Esophagus squamous epithelium (tissue), 5 donors: ENCODE results near the gene OR10C1. TPM values are rescaled to one million over a fixed set of nuclear protein-coding genes. Genes with fewer than 3 reads are reported as not detected.

Experiments
- DNase-seq: peaks from one replicate; lab custom pipeline; 2025; lab: John Stamatoyannopoulos, UW
- H3K27ac ChIP-seq, 4 donors: fragments of 200-600 bp; sonication (generic); one replicate each; pipeline ENCODE4 v1.5.1; 2016 to 2019; ENCODE audit warnings: mild to moderate bottlenecking in 1 of 4
- H3K27me3 ChIP-seq, 4 donors: fragments of 200-600 bp; sonication (generic); 1 replicate in 3 of 4; 2 replicates in 1 of 4; pipeline versions ENCODE4 v1.5.1 to v1.6.0; 2017 to 2021; ENCODE audit warnings: antibody characterized with exemption in 1 of 4
- H3K36me3 ChIP-seq, 3 donors: fragments of 200-600 bp; sonication (generic); one replicate each; pipeline ENCODE4 v1.5.1; 2016 to 2019
- H3K4me1 ChIP-seq, 3 donors: fragments of 200-600 bp; sonication (generic); one replicate each; pipeline ENCODE4 v1.5.1; 2017 to 2019
- H3K4me3 ChIP-seq, 4 donors: fragments of 200-600 bp; sonication (generic); 1 replicate in 3 of 4; 2 replicates in 1 of 4; pipeline ENCODE4 v1.5.1; 2016 to 2019; ENCODE audit warnings: mild to moderate bottlenecking in 2 of 4, moderate library complexity in 1 of 4
- H3K9me3 ChIP-seq, 3 donors: fragments of 200-600 bp; sonication (generic); one replicate each; pipeline ENCODE4 v1.5.1; 2016 to 2019
- CTCF ChIP-seq, 6 experiments: fragments of 450-650 bp in 4 of 6; fragments of 200-600 bp in 2 of 6; sonication (generic) in 2 of 6; IDR thresholded peaks; one replicate each; pipeline ENCODE4 v1.5.1; 2016 to 2019; ENCODE audit warnings: antibody characterized with exemption in 6 of 6, mild to moderate bottlenecking in 4 of 6, moderate library complexity in 4 of 6
- POLR2A ChIP-seq, 4 donors: fragments of 450-650 bp; IDR thresholded peaks; one replicate each; pipeline ENCODE4 v1.6.1; 2017; ENCODE audit warnings: antibody characterized with exemption in 4 of 4, mild to moderate bottlenecking in 4 of 4, moderate library complexity in 3 of 4
- WGBS, 2 donors: methylation state at CpG; one replicate each; pipeline ENCODE4 v1.1.5; 2018; 5-methylcytosine and 5-hydroxymethylcytosine counted together
- intact Hi-C: fragments of 100-400 bp; cut with DNase I; formaldehyde crosslinking; loops from one replicate; pipeline ENCODE4 v1.15.0; 2022
- total RNA-seq, 4 donors: library from RNA; depleted of rRNA; stranded (reverse); fragments of >200 nt; gene quantifications; one replicate each; pipeline ENCODE4 v1.1.0, GENCODE V29; 2016
- donor health status: DM: yes; HTN: yes; CAD: no.

Gene OR10C1
- total RNA-seq, 4 donors from 2014 or later, result not detected

GRCh38 chr6:29461021-29461814 lies 22.1 kb downstream of the OR10C1 start:
- 67 to 88% methylated on average over 5 of the region's 5 CpGs for WGBS, 2 donors
- no peak overlapping the region for H3K4me3 ChIP-seq
- H3K27me3 ChIP-seq, result no peaks in the 10 kb centered on the region
- TF ChIP-seq CTCF (IDR thresholded peaks at IDR 0.05), result no peak
- TF ChIP-seq POLR2A (IDR thresholded peaks at IDR 0.05), result no peak
- intact Hi-C loops, result no loop called here
- no peaks in the 10 kb centered on the region for H3K4me1 ChIP-seq
- no peaks in the 10 kb centered on the region for H3K36me3 ChIP-seq
- no peaks in the 10 kb centered on the region for H3K9me3 ChIP-seq
- no peak overlapping the region for H3K27ac ChIP-seq
- no peak for DNase-seq

- TF ChIP-seq CTCF (IDR thresholded peaks at IDR 0.05), result no peak
- TF ChIP-seq POLR2A (IDR thresholded peaks at IDR 0.05), result no peak
- Histone ChIP-seq H3K9me3 (no peaks in the 10 kb centered on the region), H3K4me3 (no peak overlapping the region), H3K4me1 (no peaks in the 10 kb centered on the region), H3K27ac (no peak overlapping the region), H3K27me3 (no peaks in the 10 kb centered on the region), H3K36me3 (no peaks in the 10 kb centered on the region)
- WGBS, 2 donors, result 50 to 74% methylated on average over 5 to 6 of the region's 6 CpGs
- intact Hi-C loops, result no loop called here
- no peak for DNase-seq
Observed at GRCh38 chr6:29462022-29462421, 22.9 kb downstream of the OR10C1 start.

- intact Hi-C loops, result no loop called here
Observed at GRCh38 chr6:29465279-29465678, 26.2 kb downstream of the OR10C1 start.

GRCh38 chr6:29465801-29466200 lies 26.7 kb downstream of the OR10C1 start:
- TF ChIP-seq POLR2A (IDR thresholded peaks at IDR 0.05), result no peak
- no peak for TF ChIP-seq CTCF (IDR thresholded peaks at IDR 0.05)
- Histone ChIP-seq H3K36me3 (no peaks in the 10 kb centered on the region), H3K27ac (no peak overlapping the region), H3K4me3 (no peak overlapping the region), H3K4me1 (no peaks in the 10 kb centered on the region), H3K9me3 (no peaks in the 10 kb centered on the region), H3K27me3 (no peaks in the 10 kb centered on the region)
- WGBS, 2 donors, result 72 to 84% methylated on average over 2 of the region's 2 CpGs
- intact Hi-C loops, result no loop called here
- DNase-seq, result no peak

More at GRCh38 chr6:29465279-29465678, 26.2 kb downstream of the OR10C1 start:
- Histone ChIP-seq H3K27ac (no peak overlapping the region), H3K4me1 (no peaks in the 10 kb centered on the region), H3K27me3 (no peaks in the 10 kb centered on the region), H3K36me3 (no peaks in the 10 kb centered on the region), H3K9me3 (no peaks in the 10 kb centered on the region), H3K4me3 (no peak overlapping the region)
- DNase-seq, result no peak
- TF ChIP-seq CTCF (IDR thresholded peaks at IDR 0.05) (no peak), POLR2A (IDR thresholded peaks at IDR 0.05) (no peak)
- 39 to 46% methylated on average over 2 of the region's 2 CpGs for WGBS, 2 donors

- H3K27me3 ChIP-seq, result no peaks in the 10 kb centered on the region
- H3K36me3 ChIP-seq, result no peaks in the 10 kb centered on the region
- H3K4me3 ChIP-seq, result no peak overlapping the region
- no peaks in the 10 kb centered on the region for H3K9me3 ChIP-seq
- TF ChIP-seq POLR2A (IDR thresholded peaks at IDR 0.05) (no peak), CTCF (IDR thresholded peaks at IDR 0.05) (no peak)
- 56 to 58% methylated on average over 6 of the region's 6 CpGs for WGBS, 2 donors
- intact Hi-C loops, result no loop called here
- H3K4me1 ChIP-seq, result no peaks in the 10 kb centered on the region
- no peak overlapping the region for H3K27ac ChIP-seq
- DNase-seq, result no peak
Observed at GRCh38 chr6:29466241-29466640, 27.1 kb downstream of the OR10C1 start.
